HG03108 (cell line): ENCODE results near the gene HDHD5.

ENCODE experiments used
- ATAC-seq: cut with Tn5 transposase; IDR thresholded peaks from one replicate; pipeline ENCODE4 v1.9.1; 2021; ENCODE audit warnings: moderate library complexity; ENCODE audit not compliant: unreplicated experiment

HDHD5 gene

DNA sequence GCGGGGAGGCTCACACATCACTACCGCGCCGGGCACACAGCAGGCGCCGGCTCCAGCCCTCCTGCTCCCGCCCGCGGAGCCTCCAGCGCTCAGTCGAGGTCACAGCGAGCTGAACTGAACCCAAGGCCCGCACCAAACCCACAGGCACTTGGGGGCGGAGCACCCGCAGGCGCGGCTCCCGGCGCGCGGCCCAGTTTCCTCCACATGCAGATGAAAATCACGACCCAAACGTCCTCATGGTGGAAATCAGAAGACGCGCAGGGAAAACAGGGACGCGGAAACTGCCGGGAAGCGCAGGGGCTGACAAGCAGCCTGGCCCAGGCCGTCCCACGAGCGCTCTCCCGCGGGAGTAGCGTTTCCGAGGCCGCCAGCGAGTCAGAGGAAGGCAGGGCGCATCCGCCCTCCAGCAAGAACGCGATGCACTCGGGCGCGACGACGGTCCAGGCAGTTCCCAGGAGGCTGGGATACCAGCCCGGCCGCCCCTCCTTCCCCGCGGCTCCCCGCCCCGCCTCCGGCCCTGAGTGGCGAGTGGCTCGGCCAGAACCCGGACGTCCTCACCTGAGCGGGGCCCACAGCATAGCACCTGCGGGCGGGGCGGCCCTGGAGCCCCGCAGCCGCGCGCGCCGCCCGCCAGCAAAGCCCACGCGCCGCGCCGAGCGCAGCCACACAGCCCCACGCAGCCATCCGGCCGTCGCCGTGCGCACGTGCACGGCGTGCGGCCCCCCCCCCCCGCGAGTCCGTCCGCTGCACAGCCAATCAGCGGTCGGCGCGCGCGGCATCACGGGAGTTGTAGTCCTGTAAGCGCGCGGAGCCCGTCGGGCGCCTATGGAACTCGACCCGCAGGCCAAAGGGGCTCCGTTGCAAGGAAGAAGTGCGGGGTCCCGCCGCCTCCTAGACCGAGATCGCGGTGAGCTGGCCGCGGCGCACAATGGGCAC is at the start of gene HDHD5:
Gene HDHD5, minus strand, starts transcription at position 710 of the 936 bp plus-strand sequence. Its CDS starts 26 bp downstream, at position 684.
- peak; percentile 65 for ATAC-seq

DNA sequence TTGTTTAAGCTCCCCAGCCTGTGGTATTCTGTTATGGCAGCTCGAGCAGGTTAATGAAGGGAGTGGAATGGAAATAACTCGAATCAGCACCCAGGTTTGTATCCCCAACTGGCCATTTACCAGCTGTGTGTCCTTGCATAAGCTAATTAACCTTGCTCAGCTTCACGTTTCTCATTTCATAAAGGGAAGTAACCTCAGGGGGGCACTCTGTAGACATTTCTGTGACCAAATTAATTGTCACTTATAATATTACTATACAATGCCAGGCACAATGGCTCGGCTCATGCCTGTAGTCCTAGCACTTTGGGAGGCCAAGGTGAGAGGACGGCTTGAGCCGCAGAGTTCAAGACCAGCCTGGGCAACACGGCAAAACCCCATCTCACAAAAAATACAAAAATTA is 46.4 kb upstream of the HDHD5 start:
- no peak for ATAC-seq

DNA sequence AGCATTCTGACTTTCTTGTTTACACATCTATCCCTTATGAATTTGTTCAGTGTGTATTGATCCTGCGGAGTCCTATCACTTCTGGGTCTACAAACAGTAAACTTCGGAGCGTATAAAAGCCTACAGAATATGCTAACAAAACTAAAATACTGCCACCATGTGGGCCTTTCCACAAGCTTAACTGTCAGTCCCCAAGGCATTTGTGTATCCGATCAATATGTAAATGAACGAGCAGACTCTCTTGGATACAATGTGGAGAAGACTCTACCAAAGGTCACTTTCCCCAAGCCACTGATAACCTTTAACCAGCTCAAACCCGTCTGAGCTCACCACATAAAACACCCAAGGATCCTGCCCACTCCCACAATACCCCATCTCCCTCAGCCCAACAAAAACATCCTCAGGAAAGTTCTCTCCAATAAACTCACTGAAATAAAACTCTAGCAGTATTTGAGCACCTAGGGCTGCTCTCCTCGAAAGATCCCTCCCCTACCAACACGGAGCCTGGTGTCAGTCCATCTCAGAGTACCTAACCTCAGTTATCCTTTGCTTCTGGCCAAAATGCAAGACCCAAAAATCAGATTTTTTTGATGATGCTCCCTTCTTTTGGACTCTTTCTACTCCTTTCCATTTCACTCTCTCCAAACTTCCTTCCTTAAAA is 42.3 kb upstream of the HDHD5 start:
- ATAC-seq, result no peak

DNA sequence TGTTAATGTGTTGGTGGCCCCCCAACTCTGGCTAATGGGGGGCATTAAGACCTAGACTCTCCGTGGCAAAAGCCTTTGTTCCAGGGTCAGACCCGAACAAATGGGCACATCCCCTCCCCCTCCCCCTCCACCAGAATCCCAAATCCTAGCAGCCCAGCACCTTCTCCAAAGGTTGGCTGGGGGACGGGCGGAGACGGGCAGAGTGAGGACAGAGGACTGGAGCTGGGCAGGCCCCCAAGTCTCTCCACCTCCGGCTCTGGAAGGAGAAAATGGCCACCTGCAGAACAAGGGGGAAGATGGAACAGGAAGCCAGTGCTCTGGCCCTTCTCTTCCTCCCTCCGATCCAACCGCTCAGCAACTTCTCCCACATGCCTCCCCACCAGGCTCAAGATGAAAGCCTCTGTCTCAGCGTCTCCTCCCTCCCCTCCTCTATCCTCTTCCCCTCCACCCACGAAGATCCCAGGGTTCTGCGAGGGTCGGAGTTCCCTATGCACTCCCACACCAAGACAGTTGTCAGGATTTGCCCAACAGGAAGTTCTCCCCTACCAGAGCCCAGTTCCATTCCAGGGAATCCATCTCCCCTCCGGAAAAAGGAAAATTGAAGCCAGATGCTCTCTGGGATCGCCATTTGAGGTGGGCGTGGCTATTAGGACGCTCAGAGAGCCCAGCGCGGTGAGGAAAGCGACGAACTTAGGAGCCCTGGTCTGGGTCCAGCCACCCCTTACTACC is 40.1 kb upstream of the HDHD5 start:
- no peak for ATAC-seq

DNA sequence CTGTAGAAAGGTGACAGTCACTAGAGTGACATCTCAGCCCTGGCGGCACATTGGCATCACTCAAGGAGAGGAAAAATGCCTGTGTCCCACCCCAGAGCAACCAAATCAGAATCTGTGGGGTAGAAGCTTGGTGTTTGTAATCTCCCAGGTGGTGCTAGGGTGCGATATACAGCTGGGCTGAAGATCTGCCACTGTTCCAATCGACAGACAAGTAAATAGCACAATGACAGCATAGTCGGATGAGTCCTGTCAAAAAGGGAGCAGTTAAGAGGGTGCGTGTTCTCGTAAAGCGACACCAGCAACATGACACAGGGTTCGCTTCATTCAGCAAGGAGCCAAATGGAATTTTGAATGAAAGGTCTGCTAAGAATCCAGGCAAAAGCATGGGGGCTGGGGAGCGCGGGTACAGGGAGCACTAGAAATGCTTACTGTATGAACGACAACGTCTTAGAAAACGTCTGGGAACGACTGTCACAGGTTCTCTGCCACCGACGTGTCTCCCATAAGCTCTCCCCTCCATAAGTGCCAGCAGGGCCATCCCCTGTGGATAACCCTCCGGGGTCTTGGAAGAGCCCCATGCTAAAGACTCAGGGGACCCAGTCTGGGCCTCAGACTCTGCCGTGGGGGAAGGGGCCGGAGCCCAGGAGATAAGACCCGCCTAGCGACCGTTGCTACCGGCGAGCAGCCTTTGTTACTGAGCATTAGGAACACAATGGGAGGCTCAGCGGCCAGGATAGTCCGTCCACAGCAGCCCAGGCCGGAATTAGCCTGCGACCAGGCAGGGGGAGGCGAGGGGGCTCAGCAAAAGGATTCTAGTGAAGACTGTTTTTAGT is 39.3 kb upstream of the HDHD5 start:
- no peak for ATAC-seq

DNA sequence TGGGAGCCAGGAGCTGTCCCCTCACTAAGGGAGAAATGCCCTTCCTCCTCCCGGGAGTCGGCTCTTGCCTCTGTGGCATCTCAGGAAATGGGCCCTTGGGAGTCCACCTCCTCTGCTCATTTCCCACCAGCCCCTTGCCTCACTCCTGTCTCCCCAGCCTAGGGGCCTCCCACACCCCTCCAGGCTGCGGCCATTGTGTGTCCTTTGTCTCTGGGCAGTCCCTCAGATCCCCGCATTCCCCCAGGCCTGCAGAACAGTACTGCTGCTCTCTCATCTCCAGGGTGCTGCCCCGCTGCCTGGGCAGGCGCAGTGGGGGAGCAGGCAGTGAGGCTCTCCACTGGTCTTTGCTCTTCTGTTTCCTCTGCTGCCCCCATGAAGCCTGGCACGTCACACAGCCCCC is 35.1 kb upstream of the HDHD5 start:
- ATAC-seq, result no peak

DNA sequence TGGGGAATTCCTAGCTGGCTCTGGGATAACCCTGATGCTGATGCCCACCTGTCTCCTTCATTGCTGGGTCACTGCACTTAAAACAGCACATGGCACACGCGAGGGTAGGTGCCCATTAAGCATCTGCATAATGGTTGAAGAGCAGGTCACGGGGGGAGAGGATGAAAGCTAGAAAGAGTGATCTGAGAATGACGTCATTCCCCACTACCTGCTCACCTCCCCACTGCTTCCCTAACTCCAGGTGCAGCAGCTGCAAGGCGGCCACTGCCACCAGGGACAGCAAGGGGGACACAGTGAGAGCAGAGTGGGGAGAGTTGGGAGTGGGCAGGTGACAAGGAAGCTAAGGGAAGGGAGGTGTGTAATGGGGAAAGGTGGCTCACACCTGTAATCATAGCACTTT is 33.1 kb upstream of the HDHD5 start:
- ATAC-seq, result no peak

DNA sequence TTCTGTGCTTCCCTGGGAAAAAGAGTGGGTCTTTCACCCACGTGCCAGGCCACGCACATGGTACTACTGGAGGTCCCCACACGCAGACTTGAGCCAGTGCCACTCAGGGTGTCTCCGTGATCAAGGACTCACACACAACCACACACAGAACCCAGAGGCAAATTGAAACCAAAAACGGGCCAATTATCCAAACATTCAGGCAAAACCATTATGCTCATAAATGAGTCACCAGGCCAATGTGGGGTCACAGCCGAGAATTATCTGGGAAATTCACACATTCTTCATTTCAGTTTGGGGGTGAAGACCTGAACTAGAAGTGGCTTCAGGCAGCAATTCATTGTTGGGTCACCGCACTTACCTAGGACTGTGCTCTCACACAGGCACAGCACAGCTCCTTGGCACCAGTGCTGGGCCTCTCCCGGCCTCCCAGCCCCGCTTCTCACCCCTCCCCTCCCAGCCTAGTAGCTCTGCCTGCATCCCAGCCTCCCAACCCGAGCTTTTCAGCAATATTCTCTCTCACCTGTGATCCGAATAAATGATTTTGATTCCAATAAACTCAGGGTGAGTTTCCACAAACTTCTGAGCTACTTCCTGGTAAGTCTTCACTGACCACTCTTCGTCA is 32.2 kb upstream of the HDHD5 start:
- no peak for ATAC-seq

DNA sequence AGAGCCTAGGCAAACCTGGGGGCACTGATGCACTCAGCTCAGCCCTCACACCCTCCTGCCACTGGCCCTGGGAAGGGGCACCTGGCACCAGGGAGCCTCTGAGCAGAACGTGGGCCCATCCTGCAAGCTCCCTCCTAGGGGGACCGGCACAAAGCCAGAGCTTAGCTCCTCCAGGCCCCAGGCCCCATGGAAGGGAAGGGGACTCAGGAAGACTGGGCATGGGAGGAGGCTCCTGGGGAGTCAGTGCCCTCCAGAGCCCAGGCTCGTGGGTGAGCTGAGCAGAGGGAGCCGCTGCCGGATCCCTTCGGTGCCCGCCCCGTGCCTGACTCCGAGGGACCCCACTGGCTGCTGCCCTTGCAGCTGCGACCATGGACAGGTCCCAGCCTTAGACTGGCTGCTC is 31.6 kb upstream of the HDHD5 start:
- no peak for ATAC-seq

DNA sequence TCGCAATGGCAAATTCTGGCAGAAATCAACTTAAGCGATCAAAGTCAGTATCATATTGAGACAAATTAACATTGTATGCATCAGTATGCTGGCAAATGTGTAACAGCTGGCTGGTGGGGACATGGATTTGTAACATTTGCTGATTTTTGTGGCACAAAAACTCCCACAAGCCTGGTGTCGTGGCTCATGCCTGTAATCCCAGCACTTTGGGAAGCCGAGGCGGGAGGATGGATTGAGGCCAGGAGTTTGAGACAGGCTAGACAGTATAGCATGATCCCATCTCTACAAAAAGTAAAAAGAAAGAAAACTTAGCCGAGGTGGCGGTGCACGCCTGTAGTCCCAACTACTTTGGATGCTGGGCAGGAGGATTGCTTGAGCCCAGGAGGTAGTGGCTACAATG is 17.6 kb upstream of the HDHD5 start:
- ATAC-seq, result no peak

DNA sequence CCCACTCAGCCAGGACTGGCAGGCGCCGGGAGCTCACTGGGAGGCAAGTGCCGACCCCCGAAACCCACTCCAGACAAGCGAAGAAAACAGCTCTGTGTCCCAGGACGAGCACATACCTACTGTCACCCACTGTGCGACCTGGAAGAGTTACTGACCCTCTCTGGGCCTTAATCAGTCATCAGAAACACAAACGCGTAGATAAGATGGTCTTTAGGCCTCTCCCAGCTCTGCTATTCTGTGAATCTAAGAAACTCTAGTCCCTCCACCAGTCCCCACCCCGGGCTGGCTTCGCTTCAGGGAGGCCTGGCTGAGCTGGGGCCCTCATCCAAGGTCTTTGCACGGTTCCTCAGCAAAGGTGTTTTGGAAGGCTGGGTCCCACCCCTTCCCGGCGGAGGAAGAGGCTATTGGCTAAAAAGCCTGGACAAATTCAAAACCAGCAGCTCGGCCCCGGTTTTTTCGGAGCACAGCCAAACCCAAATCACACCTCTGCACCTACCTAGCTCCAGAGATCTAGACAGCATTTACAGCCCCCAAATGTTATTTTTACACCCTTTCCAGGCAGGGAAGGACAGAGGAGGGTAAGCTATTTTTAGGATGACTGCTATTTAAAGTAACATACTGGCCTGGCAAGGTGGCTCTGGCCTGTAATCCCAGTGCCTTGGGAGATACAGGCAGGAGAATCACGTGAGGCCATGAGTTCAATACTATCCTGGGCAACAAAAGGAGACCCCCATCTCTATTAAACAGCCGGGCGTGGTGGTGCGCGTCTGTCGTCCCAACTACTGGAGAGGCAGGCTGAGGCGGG is 13.2 kb upstream of the HDHD5 start:
- ATAC-seq, result no peak

DNA sequence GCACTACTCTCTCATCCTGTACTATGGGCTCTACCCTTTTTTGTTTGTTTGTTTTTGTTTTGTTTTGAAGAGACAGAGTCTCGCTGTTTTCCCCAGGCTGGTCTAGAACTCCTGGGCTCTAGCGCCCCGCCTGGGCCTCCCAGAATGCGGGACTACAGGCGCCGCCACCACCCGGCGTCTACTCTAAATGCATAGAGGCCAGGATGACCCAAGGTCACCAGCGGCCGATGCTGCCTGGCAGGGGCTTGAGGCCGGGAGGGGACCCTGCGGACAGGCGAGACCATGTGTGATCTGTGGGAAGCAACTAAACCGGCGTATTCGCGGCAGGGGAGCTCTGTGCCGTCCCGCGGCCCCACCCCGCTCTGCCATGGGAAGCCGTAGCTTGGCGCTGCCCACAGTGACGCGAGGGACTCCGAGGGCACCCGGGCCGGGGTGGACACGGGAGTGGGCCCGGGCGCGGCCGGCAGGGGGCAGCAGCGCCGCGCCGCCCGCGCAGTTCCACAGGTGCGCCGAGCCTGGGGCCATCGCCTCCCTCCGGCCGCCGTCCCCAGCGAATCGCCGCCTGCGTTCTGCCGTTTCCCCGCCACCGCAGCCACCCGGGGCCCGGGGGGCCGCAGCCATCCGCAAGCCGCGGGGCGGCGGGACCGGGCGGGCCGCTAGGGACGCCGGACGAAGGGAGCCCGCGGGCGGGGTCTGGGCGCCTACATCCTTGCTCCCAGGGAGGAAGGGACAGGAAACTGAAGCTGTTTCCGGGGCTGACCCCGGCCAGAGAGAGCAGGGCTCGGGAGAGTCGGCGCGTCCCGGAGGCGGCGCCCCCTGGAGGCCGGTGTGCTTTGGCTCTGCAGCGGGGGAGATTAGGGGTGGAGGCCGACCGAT is 12.3 kb upstream of the HDHD5 start:
- peak; percentile 89 for ATAC-seq

DNA sequence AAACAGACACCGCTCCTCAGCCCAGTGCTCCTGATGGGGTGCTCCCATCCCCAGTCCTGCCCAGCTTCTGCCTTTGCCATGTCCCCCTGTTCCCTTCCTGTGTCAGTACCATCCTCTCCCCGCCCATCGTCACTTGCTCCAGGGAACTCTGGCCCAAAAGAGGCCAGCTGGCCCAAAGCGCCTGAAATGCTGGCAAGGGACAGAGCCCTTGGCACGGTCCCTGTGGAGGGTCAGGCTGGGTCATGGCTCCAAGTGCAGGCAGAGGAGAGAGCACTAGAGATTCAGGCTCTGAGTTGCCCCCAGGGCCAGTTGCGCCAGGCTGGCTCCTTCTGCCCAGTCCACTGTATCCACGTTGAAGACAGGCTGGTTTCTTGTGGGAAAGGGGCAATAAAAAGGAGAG is 8.4 kb upstream of the HDHD5 start:
- no peak for ATAC-seq

DNA sequence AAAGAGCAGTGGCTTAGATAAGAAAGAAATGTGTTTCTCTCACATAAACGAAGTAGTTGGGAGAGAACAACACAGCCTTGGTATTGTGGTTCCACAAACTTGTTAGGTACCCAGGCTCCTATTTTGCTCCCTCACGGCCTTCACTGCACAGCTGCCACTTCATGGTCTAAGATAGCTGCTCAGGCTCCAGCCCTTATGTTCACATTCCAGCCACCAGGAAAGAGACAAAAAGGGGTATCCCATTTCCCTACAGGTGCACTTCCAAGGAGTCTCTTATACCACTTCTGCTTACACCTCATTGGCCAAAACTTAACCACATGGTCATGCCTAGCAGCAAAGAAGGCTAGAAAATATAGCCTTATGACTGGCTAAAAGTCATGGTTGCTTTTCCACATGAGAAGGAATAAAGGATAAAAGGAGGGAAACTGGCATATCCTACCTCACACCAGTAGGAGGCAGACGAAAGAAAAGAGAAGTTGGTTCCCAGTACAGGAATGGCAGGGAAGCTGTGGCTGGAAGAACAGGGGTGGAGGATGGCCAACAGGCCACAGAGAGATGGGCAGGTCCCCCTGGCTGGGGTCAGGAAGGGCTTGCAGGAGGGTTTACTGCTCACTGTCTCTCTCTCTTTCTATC is 5.4 kb upstream of the HDHD5 start:
- ATAC-seq, result no peak

DNA sequence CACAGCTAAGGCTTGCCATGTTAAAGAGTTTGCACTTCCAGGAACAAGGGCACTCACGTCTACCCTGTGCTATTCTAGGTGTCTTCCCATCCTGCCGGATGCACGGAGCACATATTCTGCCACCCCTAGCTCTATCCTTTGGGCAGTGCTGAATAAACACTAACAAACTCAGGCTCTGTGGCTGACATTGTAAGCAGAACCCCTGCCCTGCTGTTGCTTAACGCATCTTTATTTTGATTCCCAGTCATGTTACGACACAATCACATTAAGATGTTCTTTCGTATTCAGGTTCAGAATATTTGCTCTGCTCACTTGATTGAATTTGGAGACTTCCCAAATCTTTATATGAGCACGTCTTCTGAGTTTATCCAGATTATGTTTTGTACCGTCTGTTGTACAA is 3.7 kb upstream of the HDHD5 start:
- ATAC-seq, result no peak

DNA sequence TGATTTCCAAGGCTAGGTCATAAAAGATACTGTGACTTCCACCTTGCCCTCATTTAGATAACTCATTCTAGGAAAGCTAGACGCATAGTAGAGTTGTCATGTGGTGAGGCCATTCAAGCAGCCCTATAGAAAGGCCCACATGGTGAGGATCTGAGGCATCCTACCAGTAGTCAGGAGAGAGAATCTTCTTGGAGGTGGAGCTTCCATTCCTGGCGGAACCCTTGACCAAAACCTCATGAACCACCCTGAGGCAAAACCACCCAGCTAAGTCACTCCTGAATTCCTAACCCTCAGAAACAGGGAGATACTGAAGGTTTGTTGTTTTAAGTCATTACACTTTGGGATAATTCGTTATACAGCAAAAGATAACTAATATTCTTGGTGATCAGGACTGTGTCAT is 2.9 kb upstream of the HDHD5 start:
- no peak for ATAC-seq

DNA sequence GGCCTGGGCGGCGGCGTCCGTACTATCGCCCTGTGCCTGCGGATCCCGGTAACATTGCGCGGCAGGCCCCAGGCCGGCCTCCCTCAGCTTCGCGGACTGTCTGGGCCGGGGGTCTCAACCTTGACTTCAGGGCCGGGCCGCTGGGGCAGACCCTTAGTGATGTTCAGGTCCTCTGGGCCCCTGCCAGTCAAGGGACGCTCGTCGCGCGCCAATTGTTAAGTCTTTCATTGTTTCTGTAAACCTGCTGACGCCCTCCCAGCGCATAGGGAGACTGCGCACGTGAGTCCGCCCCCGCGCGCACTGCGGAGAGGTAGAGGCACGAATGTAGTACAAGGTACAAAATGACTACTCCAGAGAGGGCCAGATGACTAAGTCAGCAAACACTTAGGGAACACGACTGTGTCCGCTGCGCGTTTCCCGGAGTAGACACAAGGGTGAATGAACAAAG is 451 bp upstream of the HDHD5 start:
- ATAC-seq, result peak; percentile 21

DNA sequence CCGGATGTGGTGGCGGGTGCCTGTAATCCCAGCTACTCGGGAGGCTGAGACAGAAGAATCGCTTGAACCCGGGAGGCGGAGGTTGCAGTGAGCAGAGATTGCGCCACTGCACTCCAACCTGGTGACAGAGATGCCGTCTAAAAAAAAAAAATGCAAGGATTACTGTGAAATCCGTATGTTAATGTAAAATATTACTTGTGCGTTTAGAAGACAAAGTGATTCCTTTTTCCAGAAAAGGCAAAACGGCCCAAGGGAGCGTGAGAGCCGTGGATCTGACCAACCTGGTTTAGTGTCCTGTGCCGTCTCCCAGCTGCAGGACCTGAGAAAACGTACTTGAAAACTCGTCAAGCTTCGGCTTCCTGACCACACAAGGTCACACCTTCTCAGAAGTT is 905 bp downstream of the HDHD5 start:
- ATAC-seq, result no peak
